Stimulated activated CD8-positive, alpha-beta memory T cell treated with anti-CD3 and anti-CD28 coated beads, Interleukin-4, amount 100 ng/mL, for 4 hours (primary cell): ENCODE measurements around the gene IQCE.

Experiments used
- DNase-seq, 2 donors: peaks; one replicate each; pipeline ENCODE4 v3.0.0-alpha.2; 2020; ENCODE audit warnings: low read depth in 2 of 2, low spot score in 1 of 2

The IQCE gene

GRCh38 chr7:2631946-2632732 is 73.4 kb downstream of the IQCE start, which contains the start of gene TTYH3:
TTYH3 (plus strand) TSS chr7:2631986; CDS start chr7:2632156, 170 bp downstream.
- no peak for DNase-seq

GRCh38 chr7:2632733-2633537 is 74.2 kb downstream of the IQCE start:
- DNase-seq = no peak

DNA sequence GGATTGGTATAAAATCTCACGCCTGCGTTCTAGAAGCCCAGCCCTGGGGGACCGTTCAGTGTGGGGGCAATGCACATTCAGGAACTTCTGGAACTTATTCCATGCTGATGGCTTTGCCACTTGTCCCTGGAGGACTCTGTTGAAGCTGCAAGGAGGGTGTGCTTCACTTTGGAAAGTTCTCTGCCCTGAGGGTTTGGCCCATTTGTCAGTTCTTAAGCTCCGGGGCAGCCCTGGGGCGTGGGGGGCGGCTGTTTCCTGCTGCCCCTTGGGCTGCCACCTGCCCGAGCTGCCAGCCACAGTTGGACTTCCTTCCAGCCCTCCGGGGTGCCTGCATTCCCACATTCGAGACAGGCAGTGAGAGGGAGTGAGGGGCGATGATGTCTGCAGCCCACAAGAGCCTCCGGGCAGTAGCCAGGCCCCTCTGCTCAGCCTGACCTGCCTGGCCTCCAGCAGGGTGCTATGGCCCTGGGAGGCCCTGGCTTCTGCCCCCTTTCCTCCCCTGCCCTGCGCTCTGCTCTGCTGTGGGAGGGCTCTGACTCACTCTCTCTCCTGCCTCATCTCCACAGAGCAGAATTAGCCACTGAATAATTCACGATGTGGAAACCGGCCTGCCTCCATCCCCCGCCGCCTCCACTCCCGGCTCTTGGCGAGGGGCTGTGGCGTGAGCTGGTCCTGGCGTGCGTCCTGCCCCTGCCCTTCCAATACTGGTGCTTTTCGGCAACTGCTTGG is 74.9 kb downstream of the IQCE start:
- DNase-seq = no peak

- no peak for DNase-seq
Observed at GRCh38 chr7:2634267-2635145, 75.7 kb downstream of the IQCE start.

DNA sequence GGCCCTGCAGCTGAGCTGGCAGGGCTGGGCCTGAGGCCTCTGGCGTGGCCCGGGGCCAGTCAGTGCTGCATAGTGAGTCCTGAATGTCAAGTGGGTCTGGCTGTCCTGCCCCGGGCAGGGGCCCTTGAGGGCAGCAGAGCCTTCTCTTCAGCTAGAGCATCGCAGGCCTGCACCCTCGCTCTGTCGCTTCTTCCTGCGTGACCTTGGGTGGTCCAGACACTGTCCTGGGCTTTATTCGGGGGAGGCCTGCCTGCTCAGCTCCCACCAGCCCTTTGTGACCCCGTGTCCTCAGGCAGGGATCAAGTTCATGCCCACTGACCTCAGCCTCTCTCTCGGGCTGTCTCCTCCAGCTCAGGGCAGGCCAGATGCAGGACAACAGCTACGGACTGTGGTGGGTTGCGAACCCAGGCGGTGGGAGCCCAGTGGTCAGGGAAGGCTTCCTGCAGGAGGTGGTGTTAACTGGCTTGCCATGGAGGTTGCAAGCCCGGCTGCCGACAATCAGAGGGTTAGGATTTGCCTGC is 76.4 kb downstream of the IQCE start:
- no peak for DNase-seq

- DNase-seq = no peak
Observed at GRCh38 chr7:2635810-2636701, 77.3 kb downstream of the IQCE start.

GRCh38 chr7:2637066-2637471 is 78.3 kb downstream of the IQCE start:
- no peak for DNase-seq

- DNase-seq = no peak
Observed at GRCh38 chr7:2637505-2638223, 78.9 kb downstream of the IQCE start.

GRCh38 chr7:2638224-2638991 is 79.6 kb downstream of the IQCE start:
- no peak for DNase-seq

DNA sequence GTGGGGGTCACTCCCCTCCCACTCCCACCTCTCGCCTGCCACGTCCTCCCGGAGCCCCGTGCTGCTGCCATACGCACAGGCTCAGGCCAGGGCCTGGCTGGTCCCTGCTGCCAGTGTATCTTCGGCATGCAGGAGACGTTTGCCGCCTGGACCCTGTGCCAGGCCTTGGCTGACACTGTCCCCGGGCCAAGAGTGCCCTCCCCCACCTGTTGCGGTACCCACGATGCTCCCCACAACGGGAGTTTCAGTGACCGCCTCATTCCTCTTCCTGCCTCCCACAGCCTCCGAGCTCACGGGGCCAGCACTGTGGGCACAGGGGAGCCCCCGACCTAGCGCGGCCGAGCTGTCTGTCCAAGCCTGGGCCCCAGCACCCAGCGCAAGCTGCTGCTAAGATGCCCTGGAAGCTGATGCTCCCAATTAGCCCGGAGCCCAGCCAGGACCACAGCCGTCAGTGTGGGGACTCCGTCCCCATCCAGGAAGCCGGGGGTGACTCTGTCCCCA is 80.5 kb downstream of the IQCE start:
- no peak for DNase-seq

DNA sequence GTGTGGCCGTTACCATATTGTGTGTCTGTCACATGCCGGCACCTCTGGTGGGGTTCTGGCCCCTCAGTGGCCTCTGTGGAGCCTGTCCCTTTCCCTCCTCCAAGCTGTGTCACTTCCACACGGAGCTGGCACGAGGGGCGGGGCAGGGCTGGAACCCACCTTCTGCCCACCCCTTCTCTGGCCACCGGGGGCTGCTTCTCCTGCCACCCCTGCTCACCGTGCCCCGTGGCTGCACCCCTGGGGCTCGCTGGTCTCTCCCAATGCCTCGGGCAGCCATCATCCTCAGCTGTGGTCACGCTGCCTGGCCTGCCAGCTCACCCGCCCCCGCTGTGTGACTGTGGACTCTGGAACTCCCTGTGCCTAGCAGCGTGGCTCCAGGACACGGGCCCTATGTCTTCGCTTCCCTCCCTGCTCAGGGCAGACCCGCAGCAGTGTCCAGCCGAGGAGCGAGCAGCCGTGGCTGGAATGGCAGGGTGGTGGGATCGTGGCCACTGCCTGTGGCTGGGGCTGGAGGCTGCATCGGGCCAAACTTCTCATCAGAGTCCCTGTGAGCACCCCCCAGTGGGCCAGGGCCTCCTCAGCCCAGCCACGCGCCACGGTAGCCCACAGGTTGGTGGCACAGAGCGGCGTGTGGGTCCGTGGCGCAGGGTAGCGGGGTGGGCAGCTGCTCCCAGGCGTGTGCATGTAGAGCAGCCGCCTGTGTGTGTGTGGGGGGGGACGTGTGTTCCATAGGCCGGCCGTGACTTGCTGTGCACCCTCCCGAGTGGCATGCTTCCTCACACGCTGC is 81.1 kb downstream of the IQCE start:
- DNase-seq = no peak

DNA sequence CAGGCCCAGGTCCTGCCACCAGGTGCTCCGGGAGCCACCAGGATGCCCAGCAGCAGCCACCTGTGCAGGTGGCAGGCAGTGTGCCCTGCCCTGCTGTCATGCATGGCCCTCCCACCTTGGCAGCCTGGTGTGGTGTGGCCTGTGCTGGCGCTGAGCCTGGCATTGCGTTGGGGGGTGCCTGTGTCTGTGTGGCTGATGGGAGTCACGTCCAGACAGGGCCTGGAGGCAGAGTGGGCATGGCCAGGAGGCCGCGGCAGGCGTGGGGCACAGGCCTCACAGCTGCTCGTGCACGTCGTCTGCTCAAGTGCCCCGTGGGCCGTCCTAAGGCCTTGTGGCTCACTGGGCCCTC is 81.7 kb downstream of the IQCE start:
- DNase-seq = no peak

- no peak for DNase-seq
Observed at GRCh38 chr7:2640846-2641316, 82.1 kb downstream of the IQCE start.

GRCh38 chr7:2641406-2642393 is 82.9 kb downstream of the IQCE start:
- no peak for DNase-seq

- DNase-seq = no peak
Observed at GRCh38 chr7:2643386-2644219, 84.8 kb downstream of the IQCE start.
